IMR-90 (cell line): ENCODE results near the gene DNAH17. TPM values are rescaled to one million over a fixed set of nuclear protein-coding genes. Genes with fewer than 3 reads are reported as not detected.
A peak's percentile ranks its signal among the peaks of the same experiment; 100 is the strongest.

Experiments used
- ATAC-seq: fragments of 200-7000 bp; cut with Tn5 transposase; 2 replicates; pipeline ENCODE4 v1.9.1; 2020; ENCODE audit warnings: low read depth, mild to moderate bottlenecking, moderate library complexity
- BruUV-seq: library from RNA; stranded (reverse); fragments of 400-500 nt; replicated peaks from 2 replicates; lab custom pipeline; 2021; lab: Mats Ljungman, UMichigan
- CTCF ChIA-PET: fragments of 300-600 bp; formaldehyde crosslinking; extraction: SDS; loops from one replicate; lab custom pipeline; 2021; ENCODE audit warnings: antibody characterized with exemption; lab: Yijun Ruan, JAX
- POLR2A ChIA-PET: fragments of 300-600 bp; sonication (Branson Sonifier 250); formaldehyde crosslinking; loops from one replicate; lab custom pipeline; 2022; ENCODE audit warnings: antibody characterized with exemption; ENCODE audit not compliant: unreplicated experiment; lab: Charles Lee
- DNase-seq: peaks from one replicate; pipeline ENCODE4 v3.0.0; 2013
- H2AFZ ChIP-seq: replicated peaks from 2 replicates; pipeline ENCODE3; 2013; ENCODE audit warnings: low read length, mild to moderate bottlenecking; ENCODE audit not compliant: poor library complexity
- H2AK5ac ChIP-seq: 2 replicates; pipeline ENCODE4 v1.6.1; 2013; ENCODE audit warnings: low read depth, low read length, inconsistent platforms
- H2AK9ac ChIP-seq: replicated peaks from 2 replicates; pipeline ENCODE3; 2013; ENCODE audit warnings: mild to moderate bottlenecking, low read depth, low read length, moderate library complexity; ENCODE audit not compliant: poor library complexity
- H2BK120ac ChIP-seq: 2 replicates; pipeline ENCODE4 v1.6.1; 2013; ENCODE audit warnings: low read depth, low read length, inconsistent platforms
- H2BK15ac ChIP-seq: 3 replicates; pipeline ENCODE4 v1.6.1; 2013; ENCODE audit warnings: low read depth, low read length, inconsistent platforms
- H2BK20ac ChIP-seq: 2 replicates; pipeline ENCODE4 v1.6.1; 2013; ENCODE audit warnings: low read depth, mild to moderate bottlenecking, inconsistent platforms, low read length, moderate library complexity
- H2BK5ac ChIP-seq: 2 replicates; pipeline ENCODE4 v1.6.1; 2013; ENCODE audit warnings: mild to moderate bottlenecking, low read depth, low read length, inconsistent platforms; ENCODE audit not compliant: poor library complexity, severe bottlenecking
- H3K14ac ChIP-seq: replicated peaks from 2 replicates; pipeline ENCODE4 v1.6.1; 2013; ENCODE audit warnings: low read depth, low read length, inconsistent platforms
- H3K18ac ChIP-seq: 2 replicates; pipeline ENCODE4 v1.6.1; 2013; ENCODE audit warnings: low read depth, low read length, control low read depth
- H3K23ac ChIP-seq: 2 replicates; pipeline ENCODE4 v1.6.1; 2013; ENCODE audit warnings: low read depth, low read length, inconsistent platforms
- H3K27ac ChIP-seq: 2 replicates; pipeline ENCODE4 v1.5.1; 2013; ENCODE audit warnings: mild to moderate bottlenecking, control low read depth, low read length; ENCODE audit not compliant: insufficient read depth
- H3K27me3 ChIP-seq: 2 replicates; pipeline ENCODE4 v1.6.1; 2013; ENCODE audit warnings: low read length; ENCODE audit not compliant: control insufficient read depth, insufficient read depth
- H3K36me3 ChIP-seq: 2 replicates; pipeline ENCODE4 v1.6.1; 2013; ENCODE audit warnings: low read length, mixed read lengths; ENCODE audit not compliant: control insufficient read depth, insufficient read depth
- H3K4ac ChIP-seq: 2 replicates; pipeline ENCODE4 v1.6.1; 2013; ENCODE audit warnings: low read depth, low read length, inconsistent platforms
- H3K4me1 ChIP-seq: 2 replicates; pipeline ENCODE4 v1.6.1; 2013; ENCODE audit warnings: low read length, mixed read lengths; ENCODE audit not compliant: control insufficient read depth, insufficient read depth
- H3K4me2 ChIP-seq: 2 replicates; pipeline ENCODE4 v1.6.1; 2013; ENCODE audit warnings: low read depth, mild to moderate bottlenecking, control low read depth, low read length, moderate library complexity
- H3K4me3 ChIP-seq: 2 replicates; pipeline ENCODE4 v1.5.1; 2013; ENCODE audit warnings: low read depth, mild to moderate bottlenecking, control low read depth, low read length, moderate library complexity; ENCODE audit not compliant: insufficient read depth
- H3K56ac ChIP-seq: 2 replicates; pipeline ENCODE4 v1.6.1; 2013; ENCODE audit warnings: low read length, inconsistent platforms; ENCODE audit not compliant: insufficient read depth; ENCODE audit errors: extremely low read depth
- H3K79me1 ChIP-seq, 2 experiments: 2 replicates each; pipeline ENCODE4 v1.6.1; 2013; ENCODE audit warnings: low read length in 2 of 2, inconsistent platforms in 1 of 2, low read depth in 1 of 2
- H3K9ac ChIP-seq: 2 replicates; pipeline ENCODE4 v1.6.1; 2013; ENCODE audit warnings: low read depth, low read length, control low read depth
- H3K9me1 ChIP-seq: 2 replicates; pipeline ENCODE4 v1.6.1; 2013; ENCODE audit warnings: low read length, inconsistent platforms; ENCODE audit not compliant: insufficient read depth
- H3K9me3 ChIP-seq: 2 replicates; pipeline ENCODE4 v1.6.1; 2013; ENCODE audit warnings: low read length; ENCODE audit not compliant: control insufficient read depth, insufficient read depth
- H4K20me1 ChIP-seq: 2 replicates; pipeline ENCODE4 v1.6.1; 2013; ENCODE audit warnings: low read length, inconsistent platforms; ENCODE audit not compliant: insufficient read depth
- H4K5ac ChIP-seq: 2 replicates; pipeline ENCODE4 v1.6.1; 2013; ENCODE audit warnings: mild to moderate bottlenecking, low read depth, low read length, control low read depth
- H4K8ac ChIP-seq, 2 experiments: 2 replicates each; pipeline ENCODE4 v1.6.1; 2013; ENCODE audit warnings: low read depth in 2 of 2, low read length in 2 of 2, control low read depth in 1 of 2, inconsistent platforms in 1 of 2
- H4K91ac ChIP-seq: 2 replicates; pipeline ENCODE4 v1.6.1; 2013; ENCODE audit warnings: low read depth, low read length, inconsistent platforms; ENCODE audit not compliant: insufficient read depth
- BHLHE40 ChIP-seq: fragments of 150-350 bp; IDR thresholded peaks from 2 replicates; pipeline ENCODE4 v1.6.1; 2016; ENCODE audit warnings: mild to moderate bottlenecking, low read depth, low read length
- CEBPB ChIP-seq: IDR thresholded peaks from 2 replicates; pipeline ENCODE4 v1.6.1; 2012; ENCODE audit warnings: low read depth, low read length, improper control_type of control experiment
- CTCF ChIP-seq: conservative IDR thresholded peaks from 2 replicates; pipeline ENCODE4 v1.5.1; 2012; ENCODE audit warnings: mild to moderate bottlenecking, low read depth, low read length, improper control_type of control experiment
- ELK1 ChIP-seq: fragments of 150-350 bp; IDR thresholded peaks from 2 replicates; pipeline ENCODE4 v1.6.1; 2016; ENCODE audit warnings: low read depth, mild to moderate bottlenecking, low read length, moderate library complexity, borderline replicate concordance
- MAFK ChIP-seq: IDR thresholded peaks from 2 replicates; pipeline ENCODE4 v1.6.1; 2012; ENCODE audit warnings: low read depth, low read length, improper control_type of control experiment
- MAZ ChIP-seq: IDR thresholded peaks from 2 replicates; pipeline ENCODE4 v1.6.1; 2012; ENCODE audit warnings: low read depth, mild to moderate bottlenecking, low read length, improper control_type of control experiment, moderate library complexity, borderline replicate concordance
- NFE2L2 ChIP-seq: fragments of 150-350 bp; IDR thresholded peaks from 2 replicates; pipeline ENCODE4 v1.6.1; 2016; ENCODE audit warnings: low read depth, mild to moderate bottlenecking, low read length
- POLR2A ChIP-seq: IDR thresholded peaks from 2 replicates; pipeline ENCODE4 v1.6.1; 2012; ENCODE audit warnings: mild to moderate bottlenecking, low read depth, low read length
- RAD21 ChIP-seq: IDR thresholded peaks from 2 replicates; pipeline ENCODE4 v1.6.1; 2012; ENCODE audit warnings: low read length, improper control_type of control experiment
- SMC3 ChIP-seq: fragments of 150-350 bp; IDR thresholded peaks from 2 replicates; pipeline ENCODE4 v1.6.1; 2016; ENCODE audit warnings: low read depth, mild to moderate bottlenecking, antibody characterized with exemption, low read length, moderate library complexity
- USF2 ChIP-seq: fragments of 150-350 bp; IDR thresholded peaks from 2 replicates; pipeline ENCODE4 v1.6.1; 2017; ENCODE audit warnings: mild to moderate bottlenecking, antibody characterized with exemption, low read length, low read depth
- WGBS, 2 experiments: methylation state at CpG; one replicate each; pipeline versions ENCODE4 v1.1.5 to v1.1.7; 2013; ENCODE audit warnings: missing lambda C conversion rate in 2 of 2; ENCODE audit not compliant: insufficient read length in 1 of 2; ENCODE audit errors: extremely low coverage in 2 of 2; 5-methylcytosine and 5-hydroxymethylcytosine counted together
- dilution Hi-C: fragments of 300-500 bp; cut with HindIII; formaldehyde crosslinking; loops from one replicate; pipeline ENCODE4 v1.14.3; 2018; ENCODE audit warnings: low sequenced_read_pairs; ENCODE audit not compliant: unreplicated experiment
- in situ Hi-C: fragments of 300-500 bp; cut with MboI; formaldehyde crosslinking; loops from 3 replicates; pipeline ENCODE4 v1.14.3; 2019; ENCODE audit warnings: low sequenced_read_pairs, inconsistent platforms, mixed read lengths
- intact Hi-C: fragments of 100-400 bp; cut with micrococcal nuclease; formaldehyde crosslinking; loops from 2 replicates; pipeline ENCODE4 v1.10.0; 2022
- polyA plus RNA-seq, 3 experiments: library from polyadenylated mRNA; depleted of rRNA; stranded (reverse); fragments of >200 nt; gene quantifications; 2 replicates each; pipeline ENCODE4 v1.2.3, GENCODE V29; 2012; ENCODE audit warnings: low replicate concordance in 1 of 3
- total RNA-seq: library from RNA; depleted of rRNA; stranded (reverse); fragments of >200 nt; gene quantifications from 2 replicates; pipeline ENCODE4 v1.2.3, GENCODE V29; 2012

Gene DNAH17
- total and polyA plus RNA-seq, 2 of the 4 experiments (the other 2 are of a cell fraction), result not detected

- TF ChIP-seq POLR2A, result no peak
- TF ChIP-seq BHLHE40, result no peak
- TF ChIP-seq ELK1, result no peak
- peak; percentile 42 for TF ChIP-seq RAD21
- TF ChIP-seq CTCF, result peak; percentile 37
- TF ChIP-seq SMC3, result peak; percentile 38; the same call in 1 of the 2 replicates
- TF ChIP-seq NFE2L2, result no peak
- no peak for TF ChIP-seq USF2
- TF ChIP-seq MAZ, result no peak
- TF ChIP-seq CEBPB, result no peak
- no peak for TF ChIP-seq MAFK
- no peak overlapping the region for H3K23ac ChIP-seq
- DNase-seq, result peak; percentile 36
- H3K14ac ChIP-seq, result no peak overlapping the region
- no peak overlapping the region for H4K8ac ChIP-seq
- H2BK5ac ChIP-seq, result no peak overlapping the region
- no peak for ATAC-seq
- H3K4me2 ChIP-seq, result no peak overlapping the region
- peaks cover 58 to 95% of the 10 kb centered on the region in 2 experiments for H3K79me1 ChIP-seq
- H3K9me1 ChIP-seq, result peaks cover 28% of the 10 kb centered on the region
- in situ Hi-C loops, result no loop called here
- H2BK20ac ChIP-seq, result no peak overlapping the region
- no peak overlapping the region for H4K91ac ChIP-seq
- H3K4me1 ChIP-seq, result peaks cover 27% of the 10 kb centered on the region
- peaks cover 60% of the 10 kb centered on the region for H4K20me1 ChIP-seq
- H3K9me3 ChIP-seq, result no peaks in the 10 kb centered on the region
- peaks cover 49% of the 10 kb centered on the region for H3K36me3 ChIP-seq
- no peak overlapping the region for H3K56ac ChIP-seq
- 100% methylated on average over 2 of the region's 10 CpGs; no CpG with 5 or more reads in 1 of the 2 experiments for WGBS, 2 experiments
- no peak overlapping the region for H3K4ac ChIP-seq
- no peak overlapping the region for H2BK15ac ChIP-seq
- no peak overlapping the region for H3K4me3 ChIP-seq
- POLR2A ChIA-PET, result no interaction called here
- H3K27ac ChIP-seq, result no peak overlapping the region
- intact Hi-C loops, result no loop called here
- H2AK9ac ChIP-seq, result no peak overlapping the region
- H3K18ac ChIP-seq, result no peak overlapping the region
- dilution Hi-C loops, result no loop called here
- CTCF ChIA-PET, result no interaction called here
- no peak overlapping the region for H4K5ac ChIP-seq
- H2BK120ac ChIP-seq, result no peak overlapping the region
- no TSS peak for BruUV-seq
- H3K9ac ChIP-seq, result no peak overlapping the region
- H2AFZ ChIP-seq, result no peak overlapping the region
- H2AK5ac ChIP-seq, result no peak overlapping the region
- H3K27me3 ChIP-seq, result no peaks in the 10 kb centered on the region
These were observed 164.8 kb downstream of the DNAH17 start for GRCh38 chr17:78412403-78412802.
